Activated CD4-positive, alpha-beta T cell treated with anti-CD3 and anti-CD28 coated beads, Interleukin-2, amount 50 U/mL, for 1 hour (primary cell): ENCODE results near the gene CTNND1.

Source experiments
- DNase-seq: peaks from one replicate; pipeline ENCODE4 v3.0.0-alpha.2; 2020

Gene CTNND1

DNA sequence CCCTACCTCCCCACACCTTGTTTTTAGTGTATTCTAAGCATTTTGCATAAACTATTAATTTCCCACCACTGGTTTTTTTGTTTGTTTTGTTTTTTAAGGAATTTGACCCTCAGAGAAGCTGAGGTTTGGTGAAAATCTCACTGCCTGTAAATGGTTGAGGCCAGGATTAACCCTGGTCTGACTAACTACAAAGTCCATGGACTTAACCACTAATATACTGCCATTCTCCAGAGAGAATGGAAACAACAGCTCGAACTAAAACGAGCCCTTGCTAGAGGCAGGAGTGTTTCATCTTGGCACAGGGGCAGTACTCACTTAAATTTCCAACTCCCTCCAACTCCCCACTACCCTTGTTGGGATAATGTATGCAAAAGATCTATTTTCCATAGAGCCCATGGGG lies 3.0 kb downstream of the CTNND1 start:
- DNase-seq: no peak

GRCh38 chr11:57764972-57765371 lies 3.4 kb downstream of the CTNND1 start:
- no peak for DNase-seq

DNA sequence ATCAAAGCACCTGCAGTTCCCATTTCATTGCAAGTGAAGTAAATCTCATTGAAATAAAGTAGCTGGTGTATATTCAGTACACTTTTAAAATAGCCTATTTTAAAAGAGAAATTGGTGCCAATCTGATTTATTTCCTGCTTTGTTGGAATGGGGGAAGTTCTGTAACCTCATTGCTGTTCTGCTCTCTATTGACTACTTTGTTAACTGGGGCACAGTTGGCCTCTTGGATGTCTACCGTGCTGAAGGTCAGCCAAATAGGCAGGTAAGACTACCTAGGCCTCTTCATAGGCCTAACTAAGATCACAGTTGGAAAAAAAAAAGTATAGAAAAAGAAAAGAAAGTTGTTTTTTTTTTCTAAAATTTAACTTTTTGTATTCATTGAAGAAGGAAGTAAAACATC lies 9.2 kb downstream of the CTNND1 start:
- DNase-seq: no peak

DNA sequence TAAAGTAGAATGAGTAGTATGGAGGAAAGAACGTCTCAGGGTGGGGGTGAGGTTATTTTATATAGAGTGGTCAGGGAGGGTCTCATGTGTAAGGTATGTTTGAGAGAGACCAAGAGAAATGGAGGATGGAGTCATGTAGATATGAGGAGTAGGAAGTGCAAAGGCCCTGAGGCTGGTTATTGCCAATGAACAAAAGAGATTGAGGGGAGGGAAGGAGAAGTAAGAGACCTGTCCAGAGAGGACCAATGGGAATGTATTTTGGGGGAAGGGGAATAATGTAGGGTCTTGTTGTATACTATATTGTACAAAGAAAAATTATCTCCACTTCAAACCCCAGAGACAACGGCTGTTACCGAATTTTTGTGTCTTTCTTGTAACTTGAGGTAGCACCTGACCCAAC lies 9.8 kb downstream of the CTNND1 start:
- no peak for DNase-seq

DNA sequence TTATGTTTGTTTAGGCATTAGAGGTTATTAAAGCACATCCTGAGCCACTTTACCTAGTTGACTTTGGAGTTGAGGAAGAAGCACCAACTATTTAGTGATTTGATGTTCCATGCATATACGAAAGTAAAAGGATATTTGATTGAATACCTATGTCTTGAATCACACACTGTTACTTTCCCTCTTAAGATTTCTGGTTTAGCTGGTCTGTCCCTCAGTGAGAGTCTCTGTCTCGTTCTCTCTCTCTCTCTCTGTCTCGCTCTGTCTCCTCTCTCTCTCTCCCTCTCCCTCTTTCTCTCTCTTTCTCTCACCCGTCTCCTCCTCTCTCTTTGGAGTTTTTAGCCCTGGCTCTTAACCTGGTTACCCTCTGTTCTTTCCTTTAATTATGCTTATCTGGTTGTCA lies 11.0 kb downstream of the CTNND1 start:
- DNase-seq: no peak

- DNase-seq: no peak
These were observed 11.5 kb downstream of the CTNND1 start for GRCh38 chr11:57773026-57773598.

DNA sequence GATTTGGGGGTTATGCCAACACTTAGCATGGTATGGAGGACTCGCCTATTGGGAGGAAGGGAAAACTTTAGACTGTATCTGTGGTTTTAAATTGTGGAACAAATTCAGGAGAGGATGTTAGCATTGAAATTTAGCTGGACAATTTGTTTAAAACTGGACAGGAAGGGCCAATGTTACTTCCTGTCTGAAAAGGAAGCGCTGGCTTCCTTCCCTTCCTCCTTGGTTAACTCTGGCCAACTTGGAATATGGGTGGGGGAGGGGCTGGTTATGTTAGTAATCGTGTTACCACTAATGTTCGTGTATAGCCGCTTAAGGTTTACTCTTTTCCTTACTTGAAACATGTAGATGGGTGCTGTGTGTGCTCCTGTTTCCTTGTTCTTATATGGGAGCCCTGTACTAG lies 13.9 kb downstream of the CTNND1 start:
- no peak for DNase-seq

GRCh38 chr11:57776031-57776521 lies 14.5 kb downstream of the CTNND1 start:
- DNase-seq: no peak

- DNase-seq: no peak
These were observed 15.1 kb downstream of the CTNND1 start for GRCh38 chr11:57776577-57777210.

DNA sequence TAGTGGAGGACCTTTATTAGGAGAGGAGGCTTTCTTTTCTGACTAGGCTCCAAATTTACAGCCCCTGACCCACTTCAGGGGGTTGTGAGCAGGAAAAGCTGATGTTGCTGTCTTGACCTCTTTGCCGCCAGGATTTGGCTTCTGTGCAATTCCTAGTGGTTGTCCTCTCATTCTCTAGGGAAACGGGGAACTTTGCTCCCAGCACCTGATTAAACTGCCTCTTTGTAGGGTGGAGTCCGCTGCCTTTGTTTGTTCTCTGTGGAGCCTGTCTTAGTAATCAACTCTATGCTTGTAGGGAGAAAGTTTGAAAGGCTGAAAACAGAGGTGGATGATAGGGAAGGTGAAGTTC lies 16.3 kb downstream of the CTNND1 start:
- no peak for DNase-seq

- DNase-seq: no peak
These were observed 16.9 kb downstream of the CTNND1 start for GRCh38 chr11:57778318-57779037.

DNA sequence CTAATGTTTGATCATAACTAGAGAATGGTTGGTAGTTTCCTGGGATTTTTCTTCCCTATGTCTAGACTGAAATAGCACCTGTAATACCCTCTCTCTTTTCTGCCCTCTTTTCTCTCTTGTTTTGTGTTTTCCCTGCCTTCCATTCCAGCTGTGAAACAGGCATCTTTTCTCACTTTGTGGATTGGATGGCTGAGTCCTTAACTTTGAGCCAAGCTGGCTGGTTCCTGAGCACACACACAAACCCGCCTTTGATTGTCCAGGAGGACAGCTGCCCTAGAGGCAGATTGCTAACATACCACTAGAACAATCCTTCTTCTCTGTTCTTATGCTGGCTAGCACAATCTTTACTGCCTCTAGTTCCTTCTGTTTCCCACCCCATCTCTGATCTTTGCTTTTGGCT lies 17.7 kb downstream of the CTNND1 start:
- DNase-seq: no peak

- DNase-seq: no peak
These were observed 19.9 kb downstream of the CTNND1 start for GRCh38 chr11:57781529-57781943.

DNA sequence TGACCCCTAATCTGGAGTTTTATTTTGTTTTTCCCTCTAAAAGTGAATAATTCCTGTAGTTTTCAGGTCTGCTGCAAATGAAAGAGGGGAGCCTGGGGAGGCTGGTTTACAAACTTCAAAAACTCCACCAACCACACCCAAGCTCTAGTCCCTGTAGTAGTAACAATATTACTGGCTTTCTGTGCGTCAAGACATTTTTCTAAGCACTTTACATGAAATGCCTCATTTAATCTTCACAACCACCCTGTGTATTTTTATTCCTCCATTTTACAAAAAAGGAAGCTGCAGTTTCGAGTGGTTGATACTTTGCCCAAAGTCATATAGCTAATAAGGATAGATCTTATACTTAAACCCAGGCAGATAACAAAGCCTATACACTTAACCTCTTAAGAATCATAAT lies 23.5 kb downstream of the CTNND1 start:
- DNase-seq: no peak

DNA sequence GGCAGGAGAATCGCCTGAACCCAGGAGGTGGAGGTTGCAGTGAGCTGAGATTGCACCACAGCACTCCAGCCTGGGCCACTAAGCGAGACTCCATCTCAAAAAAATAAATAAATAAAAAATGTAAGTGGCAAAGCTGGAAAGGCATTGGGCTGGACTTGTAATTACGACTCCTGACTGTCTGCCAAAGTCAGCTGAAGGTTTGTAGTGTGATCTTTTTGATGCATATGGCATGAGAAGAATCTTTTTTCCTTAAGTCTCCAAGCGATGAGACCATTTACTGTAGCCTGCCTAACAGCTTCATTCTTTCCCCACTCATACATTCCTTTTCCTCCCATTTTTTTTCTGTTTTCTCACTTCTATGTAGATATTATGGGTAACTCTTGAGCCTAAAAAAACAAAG lies 24.8 kb downstream of the CTNND1 start:
- no peak for DNase-seq

DNA sequence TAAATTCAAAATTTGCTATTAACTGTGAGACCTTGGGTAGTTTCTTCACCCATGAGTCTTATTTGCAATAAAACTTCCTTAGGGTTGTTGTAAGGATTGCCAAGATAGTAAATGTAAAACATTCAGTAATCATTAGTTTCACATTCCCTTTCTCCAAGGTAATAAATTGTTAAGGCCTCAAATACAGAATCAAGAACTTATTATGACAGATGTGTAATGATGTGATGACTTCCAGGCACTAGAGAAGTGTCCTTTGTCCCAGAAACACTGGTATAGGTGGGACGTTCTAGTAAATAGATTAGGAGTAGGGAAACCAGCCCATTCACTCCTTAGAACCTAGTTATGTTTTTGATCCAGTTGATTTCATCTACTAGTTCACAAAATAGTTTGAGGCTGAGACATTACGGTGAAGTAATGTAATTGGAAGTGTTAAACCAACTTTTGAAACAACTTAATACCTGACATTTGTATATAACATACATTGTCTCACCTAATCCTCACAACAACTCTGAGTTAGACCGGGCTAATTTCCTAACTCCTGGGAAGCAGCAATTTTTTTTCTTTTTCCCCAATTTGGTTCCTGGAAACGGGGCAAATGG lies 25.5 kb downstream of the CTNND1 start:
- DNase-seq: no peak

GRCh38 chr11:57787920-57788702 lies 26.5 kb downstream of the CTNND1 start:
- no peak for DNase-seq

GRCh38 chr11:57788703-57789088 lies 27.1 kb downstream of the CTNND1 start:
- DNase-seq: no peak

DNA sequence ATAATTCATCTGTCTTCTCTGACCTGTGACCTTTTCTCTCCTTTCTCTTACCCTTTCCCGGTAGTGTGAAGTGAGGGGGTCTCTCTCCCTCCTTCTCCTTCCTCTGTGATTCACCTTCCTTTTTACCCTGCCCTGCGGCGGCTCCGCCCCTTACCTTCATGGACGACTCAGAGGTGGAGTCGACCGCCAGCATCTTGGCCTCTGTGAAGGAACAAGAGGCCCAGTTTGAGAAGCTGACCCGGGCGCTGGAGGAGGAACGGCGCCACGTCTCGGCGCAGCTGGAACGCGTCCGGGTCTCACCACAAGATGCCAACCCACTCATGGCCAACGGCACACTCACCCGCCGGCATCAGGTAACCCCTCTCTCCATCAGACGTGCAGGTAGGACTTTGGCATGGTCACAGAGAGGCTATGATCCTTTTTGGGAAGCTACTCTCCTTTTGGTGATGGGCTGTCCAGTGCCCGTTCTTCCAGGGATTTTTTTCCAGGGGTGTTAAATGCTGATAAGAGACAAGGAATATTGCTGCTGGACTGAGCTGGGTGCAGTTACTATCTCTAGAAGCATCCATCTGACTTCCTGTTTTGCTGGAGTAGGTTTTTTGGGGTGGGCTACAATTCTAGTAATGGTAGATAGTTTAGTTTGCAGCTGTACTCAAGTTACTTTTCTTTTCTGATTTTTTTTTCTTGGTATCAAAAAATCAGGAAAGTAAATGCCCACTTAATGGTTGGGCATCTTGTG lies 29.9 kb downstream of the CTNND1 start:
- no peak for DNase-seq

GRCh38 chr11:57792060-57792541 lies 30.5 kb downstream of the CTNND1 start:
- DNase-seq: peak; percentile 86

- no peak for DNase-seq
These were observed 31.3 kb downstream of the CTNND1 start for GRCh38 chr11:57792870-57793269.
